ENCODE measurements around the gene NKAIN2. TPM values are rescaled to one million over a fixed set of nuclear protein-coding genes. Genes with fewer than 3 reads are reported as not detected.

Gene NKAIN2
- total and polyA plus RNA-seq, 2 donors (not counting 3 experiments of a cell fraction or from before 2014, with no cell fraction given), result 0.03 TPM; not detected in 1

DNA sequence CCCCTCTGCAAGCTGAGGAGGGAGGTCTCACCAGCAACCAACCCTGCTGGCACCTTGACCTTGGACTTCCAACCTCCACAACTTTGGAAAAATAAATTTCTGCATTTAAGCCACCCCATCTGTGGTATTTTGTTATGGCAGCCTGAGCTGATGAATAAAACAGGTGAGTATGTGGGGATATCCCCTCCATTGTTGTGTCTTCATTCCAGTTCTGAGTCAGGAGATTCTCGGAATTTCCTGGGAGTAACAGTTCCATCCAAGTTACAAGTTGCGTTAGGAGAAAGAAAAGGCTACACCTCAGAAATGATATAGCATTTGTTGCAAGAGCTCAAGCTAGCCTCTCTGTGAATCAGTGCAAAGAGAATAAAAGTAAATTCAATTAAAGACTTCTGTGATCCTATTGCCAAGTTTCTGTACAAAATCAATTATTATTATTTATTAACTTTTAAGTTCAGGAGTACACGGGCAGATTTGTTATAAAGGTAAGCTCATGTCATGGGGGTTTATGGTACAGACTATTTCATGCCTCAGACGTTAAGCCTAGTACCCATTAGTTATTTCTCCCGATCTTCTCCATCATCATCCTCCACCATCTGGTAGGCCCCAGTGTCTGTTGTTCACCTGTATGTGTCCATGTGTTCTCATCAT is 153.0 kb downstream of the NKAIN2 start:
- no peaks in the 10 kb centered on the region for H3K36me3 ChIP-seq (ENCODE audit: control insufficient read depth in 2 of 2, extremely low read depth in 1 of 2, insufficient read depth in 2 of 2, low read length in 2 of 2)
- POLR2A ChIA-PET, result no interaction called here
- no peaks in the 10 kb centered on the region for H3K4me1 ChIP-seq (ENCODE audit: control insufficient read depth, extremely low read depth, insufficient read depth, low read length)
- dilution Hi-C loops (cut with MboI; ENCODE audit: extremely low pct_ligation_motif_present, low sequenced_read_pairs), result no loop called here
- no peak for TF ChIP-seq POLR2A (IDR thresholded peaks at IDR 0.05; ENCODE audit: low read depth, low read length)
- no peak for TF ChIP-seq POLR2AphosphoS5 (IDR thresholded peaks at IDR 0.05; ENCODE audit: insufficient read depth, low read depth, low read length)
- H3K27ac ChIP-seq (ENCODE audit: insufficient read depth, low read depth, low read length), result no peak overlapping the region
- H3K9ac ChIP-seq (replicated peaks; ENCODE audit: extremely low read depth, insufficient read depth, low read length), result no peak overlapping the region
- FAIRE-seq (no peak), DNase-seq (ENCODE audit: low read depth, low spot score) (no peak)
- H3K9me1 ChIP-seq (replicated peaks; ENCODE audit: control insufficient read depth, extremely low read depth, insufficient read depth, low read length), result no peaks in the 10 kb centered on the region
- no TSS peak for BruUV-seq (replicated peaks)
- H3K27me3 ChIP-seq (ENCODE audit: control insufficient read depth in 2 of 2, insufficient read depth in 2 of 2, low read length in 2 of 2), result no peaks in the 10 kb centered on the region
- no peak overlapping the region for H2AFZ ChIP-seq (ENCODE audit: low read depth, low read length)
- H3K4me2 ChIP-seq (ENCODE audit: insufficient read depth, low read length), result no peak overlapping the region
- intact Hi-C loops (cut with micrococcal nuclease), result no loop called here
- CTCF ChIA-PET, result interaction anchor here (0.9 to 1.5 kb wide), 2 partner anchors 9 to 154 kb away, joined by 3 read pairs; no protein-coding TSS in a partner anchor
- no peak overlapping the region for H3K4me3 ChIP-seq (replicated peaks in 1 of 3; ENCODE audit: insufficient read depth in 1 of 3, low read depth in 1 of 3, low read length in 3 of 3)
- H4K20me1 ChIP-seq (replicated peaks; ENCODE audit: control insufficient read depth, extremely low read depth, insufficient read depth, low read length), result no peaks in the 10 kb centered on the region
- no peaks in the 10 kb centered on the region for H3K9me3 ChIP-seq (replicated peaks; ENCODE audit: control insufficient read depth, insufficient read depth, low read length)
- H3K79me2 ChIP-seq (ENCODE audit: control insufficient read depth, insufficient read depth, low read length), result no peaks in the 10 kb centered on the region

DNA sequence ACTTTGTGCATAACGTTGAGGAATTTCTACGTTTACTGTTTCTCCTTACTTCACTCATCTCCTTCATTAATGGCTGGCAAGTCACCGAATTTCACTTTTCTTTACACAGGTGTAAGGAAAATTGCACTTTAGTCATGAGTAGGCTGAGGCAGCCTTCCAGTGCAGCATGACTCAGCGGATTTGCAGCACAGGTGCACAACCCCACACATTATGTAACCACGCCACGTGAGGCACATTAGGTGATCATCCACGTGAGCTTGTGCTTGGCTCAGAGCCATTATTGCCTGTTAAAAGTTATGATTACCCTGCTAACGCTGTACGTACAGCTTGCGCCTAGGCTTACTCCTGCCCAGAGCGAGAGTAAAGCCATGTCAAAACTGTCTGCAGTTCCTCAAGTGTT is 158.8 kb downstream of the NKAIN2 start:
- TF ChIP-seq, protein P1, sequence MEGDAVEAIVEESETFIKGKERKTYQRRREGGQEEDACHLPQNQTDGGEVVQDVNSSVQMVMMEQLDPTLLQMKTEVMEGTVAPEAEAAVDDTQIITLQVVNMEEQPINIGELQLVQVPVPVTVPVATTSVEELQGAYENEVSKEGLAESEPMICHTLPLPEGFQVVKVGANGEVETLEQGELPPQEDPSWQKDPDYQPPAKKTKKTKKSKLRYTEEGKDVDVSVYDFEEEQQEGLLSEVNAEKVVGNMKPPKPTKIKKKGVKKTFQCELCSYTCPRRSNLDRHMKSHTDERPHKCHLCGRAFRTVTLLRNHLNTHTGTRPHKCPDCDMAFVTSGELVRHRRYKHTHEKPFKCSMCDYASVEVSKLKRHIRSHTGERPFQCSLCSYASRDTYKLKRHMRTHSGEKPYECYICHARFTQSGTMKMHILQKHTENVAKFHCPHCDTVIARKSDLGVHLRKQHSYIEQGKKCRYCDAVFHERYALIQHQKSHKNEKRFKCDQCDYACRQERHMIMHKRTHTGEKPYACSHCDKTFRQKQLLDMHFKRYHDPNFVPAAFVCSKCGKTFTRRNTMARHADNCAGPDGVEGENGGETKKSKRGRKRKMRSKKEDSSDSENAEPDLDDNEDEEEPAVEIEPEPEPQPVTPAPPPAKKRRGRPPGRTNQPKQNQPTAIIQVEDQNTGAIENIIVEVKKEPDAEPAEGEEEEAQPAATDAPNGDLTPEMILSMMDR (IDR thresholded peaks at IDR 0.05; ENCODE audit: extremely low read depth in 1 of 2, insufficient read depth in 1 of 2, low read depth in 1 of 2, low read length in 2 of 2), result no peak
- TF ChIP-seq, protein P2, sequence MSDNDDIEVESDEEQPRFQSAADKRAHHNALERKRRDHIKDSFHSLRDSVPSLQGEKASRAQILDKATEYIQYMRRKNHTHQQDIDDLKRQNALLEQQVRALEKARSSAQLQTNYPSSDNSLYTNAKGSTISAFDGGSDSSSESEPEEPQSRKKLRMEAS (IDR thresholded peaks at IDR 0.05; ENCODE audit: insufficient read depth, insufficient read length), result no peak
- TF ChIP-seq JUN (IDR thresholded peaks at IDR 0.05; ENCODE audit: borderline replicate concordance, insufficient read depth, insufficient read length, low read depth) (no peak), FOS (IDR thresholded peaks at IDR 0.05; ENCODE audit: borderline replicate concordance, insufficient read depth, low read length) (no peak), GATA2 (IDR thresholded peaks at IDR 0.05; ENCODE audit: insufficient read depth, insufficient read length, low read depth, low read length) (no peak), MYC (IDR thresholded peaks at IDR 0.05; ENCODE audit: low read depth, low read length) (no peak), POLR2A (IDR thresholded peaks at IDR 0.05; ENCODE audit: low read depth, low read length) (no peak), POLR2AphosphoS5 (IDR thresholded peaks at IDR 0.05; ENCODE audit: insufficient read depth, low read depth, low read length) (no peak), EZH2 (IDR thresholded peaks at IDR 0.05; ENCODE audit: borderline replicate concordance, low read depth, low read length, severe bottlenecking) (no peak)
- FAIRE-seq, result no peak
- no peak overlapping the region for H2AFZ ChIP-seq (ENCODE audit: low read depth, low read length)
- H3K79me2 ChIP-seq (ENCODE audit: control insufficient read depth, insufficient read depth, low read length), result no peaks in the 10 kb centered on the region
- no peak overlapping the region for H3K9ac ChIP-seq (replicated peaks; ENCODE audit: extremely low read depth, insufficient read depth, low read length)
- DNase-seq (ENCODE audit: low read depth, low spot score), result no peak
- H3K9me3 ChIP-seq (replicated peaks; ENCODE audit: control insufficient read depth, insufficient read depth, low read length), result no peaks in the 10 kb centered on the region
- POLR2A ChIA-PET, result no interaction called here
- intact Hi-C loops (cut with micrococcal nuclease), result loop anchor here (10.0 kb wide), 1 partner anchor 892 kb away; no protein-coding TSS in a partner anchor
- H3K9me1 ChIP-seq (replicated peaks; ENCODE audit: control insufficient read depth, extremely low read depth, insufficient read depth, low read length), result no peaks in the 10 kb centered on the region
- H3K27me3 ChIP-seq (ENCODE audit: control insufficient read depth in 2 of 2, insufficient read depth in 2 of 2, low read length in 2 of 2), result no peaks in the 10 kb centered on the region
- BruUV-seq (replicated peaks), result no TSS peak
- no peak overlapping the region for H3K4me3 ChIP-seq (replicated peaks in 1 of 3; ENCODE audit: insufficient read depth in 1 of 3, low read depth in 1 of 3, low read length in 3 of 3)
- no peak overlapping the region for H3K27ac ChIP-seq (ENCODE audit: insufficient read depth, low read depth, low read length)
- dilution Hi-C loops (cut with MboI; ENCODE audit: extremely low pct_ligation_motif_present, low sequenced_read_pairs), result no loop called here
- H4K20me1 ChIP-seq (replicated peaks; ENCODE audit: control insufficient read depth, extremely low read depth, insufficient read depth, low read length), result no peaks in the 10 kb centered on the region
- no peaks in the 10 kb centered on the region for H3K4me1 ChIP-seq (ENCODE audit: control insufficient read depth, extremely low read depth, insufficient read depth, low read length)
- no peaks in the 10 kb centered on the region for H3K36me3 ChIP-seq (ENCODE audit: control insufficient read depth in 2 of 2, extremely low read depth in 1 of 2, insufficient read depth in 2 of 2, low read length in 2 of 2)
- no peak overlapping the region for H3K4me2 ChIP-seq (ENCODE audit: insufficient read depth, low read length)
- CTCF ChIA-PET, result interaction anchor here (7.1 kb wide), 1 partner anchor 160 kb away, joined by 72 read pairs; the partner anchor contains the start of gene NKAIN2
